GM18526 (cell line): Measurements from ENCODE around the gene SLC30A7.

ENCODE experiments used
- POLR2A ChIP-seq: IDR thresholded peaks from 3 replicates; pipeline ENCODE4 v1.6.1; 2011; ENCODE audit not compliant: insufficient read length; ENCODE audit errors: extremely low read depth

Gene SLC30A7

GRCh38 chr1:100924991-100925390 is 29.1 kb downstream of the SLC30A7 start:
- no peak for TF ChIP-seq POLR2A

GRCh38 chr1:100926240-100926639 is 30.4 kb downstream of the SLC30A7 start:
- TF ChIP-seq POLR2A: no peak

DNA sequence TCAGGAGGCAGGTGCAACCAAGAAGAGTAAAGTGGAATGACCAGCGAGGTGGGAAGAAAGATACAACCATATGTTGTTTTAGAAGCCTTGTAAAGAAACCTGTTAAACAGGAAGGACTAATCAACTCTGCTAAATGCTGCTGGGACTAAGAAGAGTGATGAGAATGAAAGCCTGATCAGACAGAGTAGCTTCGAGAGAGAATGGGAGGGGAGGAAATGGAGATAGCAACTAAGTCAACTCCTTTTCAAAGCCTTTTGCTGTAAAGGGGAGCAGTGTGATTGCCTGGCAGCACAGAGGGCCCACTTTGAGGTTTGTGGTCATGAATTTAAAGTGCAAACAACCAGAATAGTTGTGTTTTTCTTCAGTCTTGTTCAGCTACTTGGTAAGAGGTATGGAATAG is 31.4 kb downstream of the SLC30A7 start:
- no peak for TF ChIP-seq POLR2A

DNA sequence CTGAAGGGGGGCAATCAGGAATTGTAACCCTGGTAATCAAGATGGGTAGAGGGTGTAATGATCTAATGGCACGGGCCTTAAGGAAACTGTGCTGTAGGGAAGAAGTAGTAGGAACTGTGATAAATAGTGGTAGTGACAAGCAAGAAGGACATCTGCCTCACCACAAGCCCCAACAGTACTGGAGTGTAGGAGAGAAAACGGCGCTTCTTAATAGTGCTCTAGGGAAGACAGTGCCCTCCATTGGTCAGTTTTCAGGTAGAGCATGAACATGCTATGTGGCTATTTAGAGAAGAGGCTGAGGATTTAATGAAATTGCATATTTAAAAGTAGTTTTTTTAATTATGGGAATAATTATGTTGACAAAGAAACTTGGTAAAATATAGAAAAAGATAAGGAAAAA is 32.2 kb downstream of the SLC30A7 start:
- TF ChIP-seq POLR2A: no peak

DNA sequence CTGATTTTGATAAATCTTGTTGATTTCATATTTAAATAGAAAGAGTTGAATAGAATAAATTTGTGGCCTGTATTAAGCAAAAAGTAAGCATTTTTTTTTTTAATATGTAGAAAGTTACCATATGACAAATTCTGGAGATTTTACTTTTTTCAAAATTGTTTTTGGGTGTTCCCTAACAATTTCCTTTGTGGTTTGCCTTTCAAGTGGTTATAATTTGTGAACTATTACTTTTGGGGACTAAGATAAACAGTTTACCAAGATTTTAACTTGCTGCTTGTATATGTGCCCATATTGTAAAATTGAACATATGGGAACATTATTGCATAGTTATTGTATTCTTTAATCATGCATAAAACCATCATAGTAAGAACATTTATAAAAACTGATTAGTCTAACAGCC is 34.6 kb downstream of the SLC30A7 start:
- no peak for TF ChIP-seq POLR2A

DNA sequence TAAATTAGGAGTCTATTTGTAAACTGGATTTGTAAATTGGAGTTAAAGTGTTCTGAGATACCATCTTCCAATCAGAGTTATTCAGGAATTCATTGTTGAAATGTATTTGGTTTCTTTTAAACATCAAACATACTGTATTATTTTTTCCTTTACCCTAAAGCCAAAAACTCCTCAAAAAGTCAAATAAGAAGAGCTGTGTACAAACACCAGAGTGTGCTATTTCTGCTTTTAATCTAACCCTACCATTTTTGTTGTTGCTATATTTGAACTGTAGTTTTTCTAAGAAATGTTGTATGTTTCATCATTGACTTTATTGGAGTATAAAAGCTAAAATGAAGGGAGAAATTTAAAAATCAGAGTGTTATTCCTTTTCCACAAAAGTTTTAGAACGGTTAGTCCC is 35.8 kb downstream of the SLC30A7 start:
- no peak for TF ChIP-seq POLR2A

GRCh38 chr1:100936194-100936967 is 40.5 kb downstream of the SLC30A7 start:
- TF ChIP-seq POLR2A: no peak

DNA sequence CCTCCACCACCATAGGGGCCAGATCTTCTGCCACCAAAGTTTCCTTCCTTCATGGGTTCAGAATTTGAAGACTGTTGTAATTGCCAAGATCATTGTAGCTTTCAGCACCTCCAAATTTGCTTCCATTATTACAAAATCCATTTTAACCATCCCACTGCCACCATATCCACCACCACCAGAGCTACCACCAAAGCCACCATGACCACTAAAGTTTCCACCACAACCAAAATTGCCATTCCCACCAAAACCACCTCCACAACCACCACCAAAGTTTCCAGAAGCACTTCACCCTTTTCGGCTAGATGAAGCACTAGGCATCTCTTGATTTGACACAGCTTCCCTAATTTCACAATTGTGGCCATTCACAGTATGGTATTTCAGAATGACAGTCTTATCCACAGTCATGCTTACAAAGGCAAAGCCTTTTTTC is 45.2 kb downstream of the SLC30A7 start:
- no peak for TF ChIP-seq POLR2A

DNA sequence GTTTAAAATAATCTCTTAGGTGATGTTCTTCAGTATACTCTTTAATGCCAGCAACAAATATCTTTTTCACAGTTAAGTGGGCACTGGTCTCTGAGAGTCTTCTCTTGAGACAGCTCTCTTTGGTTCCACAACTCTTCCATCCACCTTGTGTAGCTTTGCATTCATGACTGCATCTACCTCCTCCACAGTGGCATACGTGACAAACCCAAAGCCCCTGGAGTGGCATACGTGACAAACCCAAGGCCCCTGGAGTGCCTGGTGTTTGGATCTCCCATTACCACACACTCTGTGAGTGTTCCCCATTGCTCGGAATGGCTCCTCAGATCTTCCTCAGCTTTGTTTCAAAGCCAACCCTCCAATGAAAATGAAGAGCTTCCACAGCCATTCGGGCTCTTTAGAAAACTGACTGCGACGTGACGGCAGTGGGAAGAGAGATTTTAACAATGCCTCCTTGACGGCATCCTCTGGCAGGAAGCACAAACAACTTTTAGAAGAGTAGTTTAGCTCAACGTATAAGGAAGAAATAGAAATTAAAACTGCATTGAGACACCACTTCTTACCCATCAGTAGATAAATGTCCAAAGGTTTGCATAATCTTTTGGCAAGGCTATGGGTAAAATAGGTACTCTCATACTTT is 45.8 kb downstream of the SLC30A7 start:
- no peak for TF ChIP-seq POLR2A

GRCh38 chr1:100942304-100943046 is 46.6 kb downstream of the SLC30A7 start:
- TF ChIP-seq POLR2A: no peak

DNA sequence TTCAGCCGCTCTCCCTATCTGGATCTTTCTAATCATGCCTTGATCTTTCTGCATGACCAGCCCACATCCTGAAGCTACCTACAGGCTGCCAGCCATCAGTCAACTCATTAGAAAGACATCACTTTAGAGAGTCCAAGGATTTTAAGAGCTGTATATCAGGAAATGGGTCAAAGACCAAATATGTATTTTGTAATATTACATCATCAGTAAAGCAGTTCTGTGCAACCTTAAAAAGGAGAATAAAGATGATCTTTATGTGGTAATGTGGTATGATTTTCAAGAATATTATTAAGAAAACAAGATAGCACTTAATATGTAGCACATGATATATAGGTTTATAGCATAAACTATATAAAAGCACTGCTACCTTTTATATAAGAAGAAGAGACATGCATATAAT is 47.6 kb downstream of the SLC30A7 start:
- no peak for TF ChIP-seq POLR2A

- no peak for TF ChIP-seq POLR2A
Measured at GRCh38 chr1:100950337-100950736, 54.4 kb downstream of the SLC30A7 start.

- TF ChIP-seq POLR2A: no peak
Measured at GRCh38 chr1:100950781-100951180, 54.9 kb downstream of the SLC30A7 start.

DNA sequence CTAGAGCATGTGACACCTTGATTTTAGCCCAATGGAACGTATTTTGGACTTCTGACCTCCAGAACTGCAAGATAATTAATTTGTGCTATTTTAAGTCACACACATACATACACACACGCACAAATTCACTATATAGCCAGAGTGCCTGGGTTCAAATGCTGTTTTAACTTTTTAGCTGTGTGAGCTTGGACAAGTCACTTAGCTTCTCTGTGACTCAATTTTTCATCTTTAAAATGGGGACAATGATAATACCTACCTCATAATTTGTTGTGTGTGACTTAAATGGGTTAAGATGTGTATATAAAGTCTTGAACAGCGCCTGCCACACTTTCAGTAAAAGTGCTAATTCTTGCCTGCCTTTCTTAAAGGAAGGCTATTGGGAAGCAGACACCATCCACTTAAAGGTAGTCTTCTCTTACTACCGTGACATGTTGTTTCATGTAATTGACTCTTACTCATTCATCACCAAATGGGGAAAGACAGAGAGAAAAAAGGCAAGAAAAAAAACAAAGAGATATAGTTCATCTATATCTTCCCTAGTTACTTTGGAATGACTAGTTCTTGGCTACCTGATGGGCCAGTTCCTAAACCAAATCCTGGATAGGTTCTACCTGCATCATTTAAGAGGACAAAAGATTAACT is 56.3 kb downstream of the SLC30A7 start:
- TF ChIP-seq POLR2A: no peak

GRCh38 chr1:100953960-100954730 is 58.3 kb downstream of the SLC30A7 start:
- no peak for TF ChIP-seq POLR2A

GRCh38 chr1:100955322-100955721 is 59.4 kb downstream of the SLC30A7 start:
- TF ChIP-seq POLR2A: no peak
